ENCODE results near the gene SPOCK2. TPM values are rescaled to one million over a fixed set of nuclear protein-coding genes. Genes with fewer than 3 reads are reported as not detected.

SPOCK2 gene
- total RNA-seq, 1 donor = 0.36 TPM

DNA sequence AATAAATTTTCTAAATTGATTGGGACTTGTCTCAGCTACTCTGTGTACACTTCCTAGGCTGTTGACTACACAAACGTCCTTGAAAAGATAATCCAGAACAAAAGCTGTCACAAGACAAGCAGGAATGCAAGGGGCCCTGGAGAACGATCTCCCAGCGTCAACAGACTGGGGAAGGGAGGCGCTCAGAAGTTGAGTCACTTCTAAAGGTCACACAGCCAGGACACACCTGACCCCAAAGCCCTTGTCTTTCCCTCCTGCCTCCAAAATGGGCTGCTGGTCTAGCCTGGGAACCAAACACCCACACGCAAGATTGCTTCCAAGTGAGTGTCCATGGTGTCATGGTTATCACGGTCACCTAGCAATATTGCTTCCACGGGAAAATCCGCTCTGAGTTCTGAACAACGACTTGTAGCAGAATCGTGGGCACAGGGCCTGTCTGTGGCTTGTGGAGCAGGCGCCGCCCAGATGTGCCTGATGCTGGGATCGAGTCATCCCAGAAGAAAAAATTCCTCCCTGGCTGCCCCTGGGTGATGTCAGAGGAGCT is 49.8 kb downstream of the SPOCK2 start:
- no peaks in the 10 kb centered on the region for H3K79me2 ChIP-seq (ENCODE audit: insufficient read depth, low read length)
- no peaks in the 10 kb centered on the region for H3K27me3 ChIP-seq (ENCODE audit: insufficient read depth, low read length)
- no peak overlapping the region for H2AFZ ChIP-seq (ENCODE audit: low read length)
- H3K4me1 ChIP-seq (ENCODE audit: insufficient read depth, low read length) = peaks cover 11% of the 10 kb centered on the region
- no peaks in the 10 kb centered on the region for H3K9me3 ChIP-seq (ENCODE audit: low read depth, low read length)
- DNase-seq (ENCODE audit: insufficient read length, low spot score, missing footprints) = peak; percentile 96
- H3K4me3 ChIP-seq (ENCODE audit: insufficient read depth, low read length) = no peak overlapping the region
- H3K27ac ChIP-seq (ENCODE audit: low read depth, low read length) = no peak overlapping the region
- no peak for TF ChIP-seq CTCF (IDR thresholded peaks at IDR 0.05; ENCODE audit: extremely low read depth, low read depth, low read length)
- no peaks in the 10 kb centered on the region for H4K20me1 ChIP-seq (ENCODE audit: insufficient read depth, low read length)
- H3K4me2 ChIP-seq (ENCODE audit: insufficient read depth, low read length) = no peak overlapping the region
- no peaks in the 10 kb centered on the region for H3K36me3 ChIP-seq (ENCODE audit: insufficient read depth, low read length)

- DNase-seq (ENCODE audit: insufficient read length, low spot score, missing footprints) = peak; percentile 34
Measured at GRCh38 chr10:72037811-72038210, 50.5 kb downstream of the SPOCK2 start.

GRCh38 chr10:72037266-72037665 is 51.1 kb downstream of the SPOCK2 start:
- Histone ChIP-seq H3K27me3 (ENCODE audit: insufficient read depth, low read length) (no peaks in the 10 kb centered on the region), H2AFZ (ENCODE audit: low read length) (no peak overlapping the region), H3K9me3 (ENCODE audit: low read depth, low read length) (no peaks in the 10 kb centered on the region), H3K4me2 (ENCODE audit: insufficient read depth, low read length) (no peak overlapping the region), H3K27ac (ENCODE audit: low read depth, low read length) (no peak overlapping the region), H3K4me3 (ENCODE audit: insufficient read depth, low read length) (no peak overlapping the region), H4K20me1 (ENCODE audit: insufficient read depth, low read length) (no peaks in the 10 kb centered on the region), H3K79me2 (ENCODE audit: insufficient read depth, low read length) (no peaks in the 10 kb centered on the region), H3K36me3 (ENCODE audit: insufficient read depth, low read length) (no peaks in the 10 kb centered on the region), H3K4me1 (ENCODE audit: insufficient read depth, low read length) (peaks cover 11% of the 10 kb centered on the region)
- peak; percentile 73 for DNase-seq (ENCODE audit: insufficient read length, low spot score, missing footprints)
- no peak for TF ChIP-seq CTCF (IDR thresholded peaks at IDR 0.05; ENCODE audit: extremely low read depth, low read depth, low read length)

More at GRCh38 chr10:72037811-72038210, 50.5 kb downstream of the SPOCK2 start:
- peaks cover 11% of the 10 kb centered on the region for H3K4me1 ChIP-seq (ENCODE audit: insufficient read depth, low read length)
- no peak overlapping the region for H2AFZ ChIP-seq (ENCODE audit: low read length)
- no peaks in the 10 kb centered on the region for H3K79me2 ChIP-seq (ENCODE audit: insufficient read depth, low read length)
- H3K9me3 ChIP-seq (ENCODE audit: low read depth, low read length) = no peaks in the 10 kb centered on the region
- H3K4me2 ChIP-seq (ENCODE audit: insufficient read depth, low read length) = no peak overlapping the region
- no peaks in the 10 kb centered on the region for H3K27me3 ChIP-seq (ENCODE audit: insufficient read depth, low read length)
- no peaks in the 10 kb centered on the region for H4K20me1 ChIP-seq (ENCODE audit: insufficient read depth, low read length)
- H3K4me3 ChIP-seq (ENCODE audit: insufficient read depth, low read length) = no peak overlapping the region
- H3K27ac ChIP-seq (ENCODE audit: low read depth, low read length) = no peak overlapping the region
- H3K36me3 ChIP-seq (ENCODE audit: insufficient read depth, low read length) = no peaks in the 10 kb centered on the region
- no peak for TF ChIP-seq CTCF (IDR thresholded peaks at IDR 0.05; ENCODE audit: extremely low read depth, low read depth, low read length)

- peaks cover 9% of the 10 kb centered on the region for H3K4me1 ChIP-seq (ENCODE audit: insufficient read depth, low read length)
Measured at GRCh38 chr10:72035252-72035887, 53.0 kb downstream of the SPOCK2 start.

More at GRCh38 chr10:72035252-72035887, 53.0 kb downstream of the SPOCK2 start:
- H3K9me3 ChIP-seq (ENCODE audit: low read depth, low read length) = no peaks in the 10 kb centered on the region
- no peak overlapping the region for H3K4me2 ChIP-seq (ENCODE audit: insufficient read depth, low read length)
- no peak for DNase-seq (ENCODE audit: insufficient read length, low spot score, missing footprints)
- H3K27ac ChIP-seq (ENCODE audit: low read depth, low read length) = no peak overlapping the region
- no peaks in the 10 kb centered on the region for H4K20me1 ChIP-seq (ENCODE audit: insufficient read depth, low read length)
- H3K4me3 ChIP-seq (ENCODE audit: insufficient read depth, low read length) = no peak overlapping the region
- no peaks in the 10 kb centered on the region for H3K36me3 ChIP-seq (ENCODE audit: insufficient read depth, low read length)
- no peaks in the 10 kb centered on the region for H3K79me2 ChIP-seq (ENCODE audit: insufficient read depth, low read length)
- no peak for TF ChIP-seq CTCF (IDR thresholded peaks at IDR 0.05; ENCODE audit: extremely low read depth, low read depth, low read length)
- peaks cover 11% of the 10 kb centered on the region for H3K27me3 ChIP-seq (ENCODE audit: insufficient read depth, low read length)
- no peak overlapping the region for H2AFZ ChIP-seq (ENCODE audit: low read length)

Measured in osteoblast (primary cell).